Astrocyte (in vitro differentiated cells and primary cell): ENCODE measurements around the gene USP11. TPM values are rescaled to one million over a fixed set of nuclear protein-coding genes. Genes with fewer than 3 reads are reported as not detected.

Experiments used
- DNase-seq: peaks from one replicate; pipeline ENCODE4 v3.0.0-alpha.2; 2010; ENCODE audit warnings: low read depth
- FAIRE-seq: peaks from 2 replicates; lab custom pipeline; 2011; peaks lifted over from hg19 to GRCh38; lab: Jason Lieb, UNC
- H2AFZ ChIP-seq: 2 replicates; pipeline ENCODE4 v1.6.0; 2012; ENCODE audit warnings: low read depth, low read length, inconsistent platforms
- H3K27ac ChIP-seq: 2 replicates; pipeline ENCODE4 v1.5.1; 2011; ENCODE audit warnings: low read depth, low read length, inconsistent platforms
- H3K27me3 ChIP-seq: 2 replicates; pipeline ENCODE4 v1.6.0; 2011; ENCODE audit warnings: low read length, inconsistent platforms; ENCODE audit not compliant: insufficient read depth
- H3K36me3 ChIP-seq: 2 replicates; pipeline ENCODE4 v1.5.1; 2011; ENCODE audit warnings: low read length, inconsistent platforms; ENCODE audit not compliant: insufficient read depth
- H3K4me1 ChIP-seq: 2 replicates; pipeline ENCODE4 v1.5.1; 2011; ENCODE audit warnings: low read length, inconsistent platforms; ENCODE audit not compliant: insufficient read depth
- H3K4me2 ChIP-seq: 2 replicates; pipeline ENCODE4 v1.6.0; 2012; ENCODE audit warnings: low read length, inconsistent platforms
- H3K4me3 ChIP-seq: 2 replicates; pipeline ENCODE4 v1.5.1; 2011; ENCODE audit warnings: low read depth, mild to moderate bottlenecking, low read length, inconsistent platforms; ENCODE audit not compliant: insufficient read depth
- H3K79me2 ChIP-seq: 2 replicates; pipeline ENCODE4 v1.6.0; 2012; ENCODE audit warnings: mild to moderate bottlenecking, low read length, inconsistent platforms; ENCODE audit not compliant: insufficient read depth
- H3K9ac ChIP-seq: 2 replicates; pipeline ENCODE4 v1.6.0; 2012; ENCODE audit warnings: mild to moderate bottlenecking, low read length, inconsistent platforms
- H3K9me3 ChIP-seq: 2 replicates; pipeline ENCODE4 v1.5.1; 2012; ENCODE audit warnings: low read depth, mild to moderate bottlenecking, low read length, inconsistent platforms; ENCODE audit not compliant: insufficient read depth
- H4K20me1 ChIP-seq: 2 replicates; pipeline ENCODE4 v1.6.0; 2012; ENCODE audit warnings: low read length, inconsistent platforms; ENCODE audit not compliant: insufficient read depth
- H3K27ac Mint-ChIP-seq: one replicate; pipeline ENCODE4 v1.8.0; 2021; ENCODE audit warnings: mild to moderate bottlenecking, mixed read lengths; ENCODE audit not compliant: unreplicated experiment
- H3K27me3 Mint-ChIP-seq: one replicate; pipeline ENCODE4 v1.8.0; 2021; ENCODE audit warnings: low read depth, mixed read lengths; ENCODE audit not compliant: unreplicated experiment
- H3K36me3 Mint-ChIP-seq: one replicate; pipeline ENCODE4 v1.8.0; 2021; ENCODE audit warnings: low read depth, mixed read lengths; ENCODE audit not compliant: unreplicated experiment
- H3K4me1 Mint-ChIP-seq: one replicate; pipeline ENCODE4 v1.8.0; 2021; ENCODE audit warnings: low read depth, mixed read lengths; ENCODE audit not compliant: unreplicated experiment
- H3K4me3 Mint-ChIP-seq: one replicate; pipeline ENCODE4 v1.8.0; 2021; ENCODE audit warnings: mild to moderate bottlenecking, moderate library complexity, mixed read lengths; ENCODE audit not compliant: unreplicated experiment
- H3K9me3 Mint-ChIP-seq: one replicate; pipeline ENCODE4 v1.8.0; 2021; ENCODE audit warnings: mild to moderate bottlenecking, mixed read lengths; ENCODE audit not compliant: unreplicated experiment
- CTCF ChIP-seq: IDR thresholded peaks from 2 replicates; pipeline ENCODE4 v1.5.1; 2011; ENCODE audit warnings: low read depth, mild to moderate bottlenecking, inconsistent platforms, low read length, moderate library complexity; ENCODE audit not compliant: insufficient read depth
- EZH2 ChIP-seq: IDR thresholded peaks from 2 replicates; pipeline ENCODE4 v1.6.1; 2012; ENCODE audit warnings: mild to moderate bottlenecking, low read length, inconsistent platforms; ENCODE audit not compliant: insufficient read depth
- total RNA-seq: library from RNA; stranded (reverse); gene quantifications from 2 replicates; pipeline ENCODE4 v1.2.1, GENCODE V29; 2021

Gene USP11
- total RNA-seq, 1 donor from 2014 or later, result 75.7 TPM

GRCh38 chrX:47233333-47234113, 714 bp downstream of the USP11 start:
- Histone ChIP-seq H4K20me1 (peaks cover 7% of the 10 kb centered on the region), H3K79me2 (peaks cover 48% of the 10 kb centered on the region), H3K4me2 (peak overlapping the region; percentile 93), H3K27me3 (no peaks in the 10 kb centered on the region), H3K4me3 (peak overlapping the region; percentile 84), H2AFZ (no peak overlapping the region), H3K9me3 (no peaks in the 10 kb centered on the region), H3K27ac (peak overlapping the region; percentile 99), H3K36me3 (no peaks in the 10 kb centered on the region), H3K9ac (peak overlapping the region; percentile 99), H3K4me1 (peaks cover 9% of the 10 kb centered on the region)
- H3K36me3 Mint-ChIP-seq, result no peaks in the 10 kb centered on the region
- DNase-seq (peak; percentile 95), FAIRE-seq (no peak)
- peak overlapping the region; percentile 98 for H3K27ac Mint-ChIP-seq
- no peaks in the 10 kb centered on the region for H3K27me3 Mint-ChIP-seq
- no peak for TF ChIP-seq EZH2
- TF ChIP-seq CTCF, result no peak
- peaks cover 1% of the 10 kb centered on the region for H3K9me3 Mint-ChIP-seq
- peak overlapping the region; percentile 94 for H3K4me3 Mint-ChIP-seq
- peaks cover 2% of the 10 kb centered on the region for H3K4me1 Mint-ChIP-seq

- peaks cover 9% of the 10 kb centered on the region for H3K4me1 ChIP-seq
- H3K9me3 Mint-ChIP-seq, result no peaks in the 10 kb centered on the region
- H3K27me3 Mint-ChIP-seq, result no peaks in the 10 kb centered on the region
- peaks cover 2% of the 10 kb centered on the region for H3K4me1 Mint-ChIP-seq
- H3K9ac ChIP-seq, result peak overlapping the region; percentile 99
- H3K9me3 ChIP-seq, result no peaks in the 10 kb centered on the region
- peak overlapping the region; percentile 66 for H3K27ac Mint-ChIP-seq
- peaks cover 15% of the 10 kb centered on the region for H4K20me1 ChIP-seq
- peak; percentile 13 for FAIRE-seq
- TF ChIP-seq EZH2 (no peak), CTCF (no peak)
- H3K36me3 Mint-ChIP-seq, result no peaks in the 10 kb centered on the region
- H3K79me2 ChIP-seq, result peaks cover 58% of the 10 kb centered on the region
- no peak overlapping the region for H2AFZ ChIP-seq
- peak overlapping the region; percentile 84 for H3K4me3 ChIP-seq
- peak overlapping the region; percentile 94 for H3K4me3 Mint-ChIP-seq
- H3K4me2 ChIP-seq, result peak overlapping the region; percentile 78
- peak overlapping the region; percentile 99 for H3K27ac ChIP-seq
- H3K36me3 ChIP-seq, result peaks cover under 1% of the 10 kb centered on the region
- no peak for DNase-seq
- no peaks in the 10 kb centered on the region for H3K27me3 ChIP-seq
Observed at GRCh38 chrX:47234583-47234982, 1.8 kb downstream of the USP11 start.

- H3K27ac ChIP-seq, result no peak overlapping the region
Observed at GRCh38 chrX:47235691-47236103, 2.9 kb downstream of the USP11 start.

More at GRCh38 chrX:47235691-47236103, 2.9 kb downstream of the USP11 start:
- H3K27ac Mint-ChIP-seq, result no peak overlapping the region
- Histone ChIP-seq H3K36me3 (peaks cover 4% of the 10 kb centered on the region), H3K9me3 (no peaks in the 10 kb centered on the region), H3K9ac (no peak overlapping the region), H3K27me3 (no peaks in the 10 kb centered on the region), H3K4me2 (peak overlapping the region; percentile 78), H3K4me3 (no peak overlapping the region), H2AFZ (no peak overlapping the region), H3K4me1 (peaks cover 9% of the 10 kb centered on the region), H4K20me1 (peaks cover 18% of the 10 kb centered on the region), H3K79me2 (peaks cover 63% of the 10 kb centered on the region)
- H3K27me3 Mint-ChIP-seq, result no peaks in the 10 kb centered on the region
- DNase-seq, result no peak
- FAIRE-seq, result peak; percentile 23
- H3K4me3 Mint-ChIP-seq, result peak overlapping the region; percentile 31
- H3K9me3 Mint-ChIP-seq, result no peaks in the 10 kb centered on the region
- peaks cover 2% of the 10 kb centered on the region for H3K4me1 Mint-ChIP-seq
- TF ChIP-seq CTCF (no peak), EZH2 (no peak)
- H3K36me3 Mint-ChIP-seq, result peaks cover 5% of the 10 kb centered on the region
